Glutamatergic neuron (in vitro differentiated cells): ENCODE data around the gene ACAT2. TPM values are rescaled to one million over a fixed set of nuclear protein-coding genes. Genes with fewer than 3 reads are reported as not detected.

ENCODE experiments used
- DNase-seq: peaks from one replicate; pipeline ENCODE4 v3.0.0; 2022
- H3K27ac Mint-ChIP-seq: one replicate; pipeline ENCODE4 v1.8.0; 2020; ENCODE audit warnings: mild to moderate bottlenecking, mixed read lengths, inconsistent platforms; ENCODE audit not compliant: unreplicated experiment
- H3K27me3 Mint-ChIP-seq: one replicate; pipeline ENCODE4 v1.8.0; 2020; ENCODE audit warnings: mild to moderate bottlenecking, moderate library complexity, mixed read lengths, inconsistent platforms; ENCODE audit not compliant: unreplicated experiment
- H3K36me3 Mint-ChIP-seq: one replicate; pipeline ENCODE4 v1.8.0; 2020; ENCODE audit warnings: mild to moderate bottlenecking, mixed read lengths, inconsistent platforms; ENCODE audit not compliant: unreplicated experiment
- H3K4me1 Mint-ChIP-seq: one replicate; pipeline ENCODE4 v1.8.0; 2020; ENCODE audit warnings: mild to moderate bottlenecking, low read depth, mixed read lengths, inconsistent platforms; ENCODE audit not compliant: unreplicated experiment
- H3K4me3 Mint-ChIP-seq: one replicate; pipeline ENCODE4 v1.8.0; 2020; ENCODE audit warnings: mild to moderate bottlenecking, mixed read lengths, inconsistent platforms; ENCODE audit not compliant: unreplicated experiment
- H3K9me3 Mint-ChIP-seq: one replicate; pipeline ENCODE4 v1.8.0; 2020; ENCODE audit warnings: mild to moderate bottlenecking, moderate library complexity, mixed read lengths, inconsistent platforms; ENCODE audit not compliant: unreplicated experiment
- CTCF ChIP-seq: fragments of 200-600 bp; sonication (generic); IDR thresholded peaks from one replicate; pipeline ENCODE4 v1.5.0; 2021; ENCODE audit not compliant: partially characterized antibody, unreplicated experiment
- total RNA-seq: library from RNA; stranded (reverse); fragmentation: NEBNext Ultra II Directional; extraction: Animal tissue kit (Norgen Biotek cat#: 25700); gene quantifications from one replicate; pipeline ENCODE4 v1.2.1, GENCODE V29; 2021; ENCODE audit not compliant: unreplicated experiment

Gene ACAT2
- total RNA-seq, 1 donor from 2014 or later, result 228 TPM

DNA sequence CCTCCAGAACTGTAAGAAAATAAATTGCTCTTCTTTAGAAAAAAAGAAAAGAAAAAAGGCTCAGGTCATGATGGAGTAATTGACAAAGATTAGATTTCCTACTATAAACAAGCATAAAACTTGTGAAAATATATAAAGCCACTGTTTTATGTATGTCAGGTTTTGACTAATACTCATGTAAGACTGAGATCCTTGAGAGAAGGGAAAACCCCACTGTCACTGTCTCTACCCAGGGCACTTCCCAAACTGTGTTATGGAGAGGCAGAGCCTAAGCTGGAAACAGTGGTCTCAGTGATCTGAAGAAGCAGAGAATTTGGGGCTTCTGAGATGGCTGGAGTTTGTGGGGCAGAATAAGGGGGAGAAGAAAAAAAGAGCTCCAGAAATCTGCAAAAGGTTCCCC lies 7.6 kb downstream of the ACAT2 start:
- peaks cover 4% of the 10 kb centered on the region for H3K9me3 Mint-ChIP-seq
- H3K27me3 Mint-ChIP-seq, result peaks cover 2% of the 10 kb centered on the region
- DNase-seq, result no peak
- H3K27ac Mint-ChIP-seq, result no peak overlapping the region
- H3K4me1 Mint-ChIP-seq, result peaks cover 1% of the 10 kb centered on the region
- no peak for TF ChIP-seq CTCF
- no peak overlapping the region for H3K4me3 Mint-ChIP-seq
- peaks cover 13% of the 10 kb centered on the region for H3K36me3 Mint-ChIP-seq

DNA sequence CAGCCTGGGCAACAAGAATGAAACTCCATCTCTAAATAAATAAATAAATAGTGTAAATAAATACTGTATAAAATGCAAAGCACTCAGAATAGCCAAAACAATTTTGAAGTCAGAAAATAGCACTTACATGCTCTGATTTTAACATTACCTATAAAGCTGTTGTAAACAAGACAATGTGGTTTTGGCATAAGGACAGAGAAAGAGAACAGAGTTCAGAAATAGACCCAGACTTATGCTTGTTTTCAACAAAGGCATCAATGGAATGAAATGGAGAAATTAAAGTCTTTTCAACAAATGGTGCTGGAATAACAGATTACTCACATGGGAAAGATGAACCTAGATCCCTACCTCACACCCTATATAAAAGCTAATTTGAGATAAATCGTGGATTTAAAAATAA lies 10.4 kb downstream of the ACAT2 start:
- H3K27me3 Mint-ChIP-seq, result peaks cover 2% of the 10 kb centered on the region
- DNase-seq, result no peak
- no peak overlapping the region for H3K4me3 Mint-ChIP-seq
- H3K4me1 Mint-ChIP-seq, result no peaks in the 10 kb centered on the region
- TF ChIP-seq CTCF, result no peak
- peaks cover 4% of the 10 kb centered on the region for H3K9me3 Mint-ChIP-seq
- no peak overlapping the region for H3K27ac Mint-ChIP-seq
- peaks cover 13% of the 10 kb centered on the region for H3K36me3 Mint-ChIP-seq

DNA sequence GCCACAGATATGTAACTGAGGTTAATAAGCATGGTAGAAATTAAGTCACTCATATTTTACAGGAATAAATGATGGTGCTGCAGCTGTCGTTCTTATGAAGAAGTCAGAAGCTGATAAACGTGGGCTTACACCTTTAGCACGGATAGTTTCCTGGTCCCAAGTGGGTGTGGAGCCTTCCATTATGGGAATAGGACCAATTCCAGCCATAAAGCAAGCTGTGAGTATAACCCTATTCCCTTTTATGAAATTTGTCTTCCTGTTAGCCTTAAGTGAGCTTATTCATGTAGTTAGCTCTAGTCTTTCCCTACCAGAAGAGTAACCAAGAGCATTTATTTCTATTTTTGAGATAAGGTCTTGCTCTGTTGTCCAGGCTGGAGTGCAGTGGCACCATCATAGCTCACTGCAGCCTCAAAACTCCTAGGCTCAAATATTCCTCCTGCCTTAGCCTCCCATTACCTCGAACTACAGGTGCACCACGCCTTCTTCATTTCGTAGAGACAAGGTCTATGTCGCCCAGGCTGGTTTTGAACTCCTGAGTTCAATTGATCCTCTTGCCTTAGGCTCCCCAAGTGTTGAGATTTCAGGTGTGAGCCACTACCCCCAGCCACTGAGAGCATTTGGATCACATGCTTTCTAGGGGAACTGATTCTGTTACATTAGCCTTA lies 15.5 kb downstream of the ACAT2 start:
- Mint-ChIP-seq H3K9me3 (no peaks in the 10 kb centered on the region), H3K36me3 (no peaks in the 10 kb centered on the region), H3K27me3 (no peaks in the 10 kb centered on the region), H3K27ac (no peak overlapping the region), H3K4me1 (peaks cover 1% of the 10 kb centered on the region), H3K4me3 (no peak overlapping the region)
- DNase-seq, result no peak
- TF ChIP-seq CTCF, result no peak

- no peak for DNase-seq
- Mint-ChIP-seq H3K9me3 (no peaks in the 10 kb centered on the region), H3K4me3 (no peak overlapping the region), H3K36me3 (no peaks in the 10 kb centered on the region), H3K27me3 (no peaks in the 10 kb centered on the region), H3K27ac (no peak overlapping the region), H3K4me1 (peaks cover 1% of the 10 kb centered on the region)
- TF ChIP-seq CTCF, result no peak
Measured at GRCh38 chr6:159778131-159778530, 16.3 kb downstream of the ACAT2 start.

- H3K27ac Mint-ChIP-seq, result no peak overlapping the region
- H3K27me3 Mint-ChIP-seq, result no peaks in the 10 kb centered on the region
- peaks cover 1% of the 10 kb centered on the region for H3K4me1 Mint-ChIP-seq
- H3K36me3 Mint-ChIP-seq, result no peaks in the 10 kb centered on the region
- no peaks in the 10 kb centered on the region for H3K9me3 Mint-ChIP-seq
- no peak for TF ChIP-seq CTCF
- no peak for DNase-seq
- no peak overlapping the region for H3K4me3 Mint-ChIP-seq
Measured at GRCh38 chr6:159778542-159779103, 16.8 kb downstream of the ACAT2 start.
